ENCODE data around the gene BTBD16. TPM values are rescaled to one million over a fixed set of nuclear protein-coding genes. Genes with fewer than 3 reads are reported as not detected.

Gene BTBD16
- 0.35 TPM in 1 of 2 replicates, not detected in the other for total RNA-seq (2022)
- percentile 30 among the genes with signal in this experiment for Bru-seq, nascent RNA
- BruChase-seq, experiment 1, labeled RNA remaining after a 6-hour chase: percentile 26 among the genes with signal in this experiment
- percentile 23 among the genes with signal in this experiment for BruChase-seq, experiment 2, labeled RNA remaining after a 2-hour chase
- long read RNA-seq: 0 reads

GRCh38 chr10:122271076-122271475, at the start of gene BTBD16:
Gene BTBD16 (plus strand): TSS chr10:122271296. CDS start chr10:122275082, 3,786 bp downstream.
- no peak within 1 kb of the TSS for H3K4me3 Mint-ChIP-seq (ENCODE audit: low read depth, unreplicated experiment)
- H3K4me1 Mint-ChIP-seq (ENCODE audit: low read depth, unreplicated experiment): peaks cover 15% of the 10 kb centered on the region
- no peaks in the 10 kb centered on the region for H3K27me3 Mint-ChIP-seq (ENCODE audit: unreplicated experiment)
- H3K27ac Mint-ChIP-seq (ENCODE audit: unreplicated experiment): no peak within 1 kb of the TSS
- no peak for TF ChIP-seq CTCF (IDR thresholded peaks at IDR 0.05; ENCODE audit: unreplicated experiment)
- H3K9me3 Mint-ChIP-seq (ENCODE audit: low read depth, unreplicated experiment): no peaks in the 10 kb centered on the region
- H3K36me3 Mint-ChIP-seq (ENCODE audit: insufficient read depth, unreplicated experiment): peaks cover 6% of the 10 kb centered on the region
- intact Hi-C loops (cut with micrococcal nuclease; ENCODE audit: unreplicated experiment): loop anchor here (10.0 kb wide), 1 partner anchor 434 kb away; no protein-coding TSS in a partner anchor
- no peak for DNase-seq
- BruUV-seq (replicated peaks): no TSS peak
- CTCF ChIA-PET: interaction anchor here (0.6 kb wide), 1 partner anchor 20 kb away, joined by 4 read pairs; no protein-coding TSS in a partner anchor

DNA sequence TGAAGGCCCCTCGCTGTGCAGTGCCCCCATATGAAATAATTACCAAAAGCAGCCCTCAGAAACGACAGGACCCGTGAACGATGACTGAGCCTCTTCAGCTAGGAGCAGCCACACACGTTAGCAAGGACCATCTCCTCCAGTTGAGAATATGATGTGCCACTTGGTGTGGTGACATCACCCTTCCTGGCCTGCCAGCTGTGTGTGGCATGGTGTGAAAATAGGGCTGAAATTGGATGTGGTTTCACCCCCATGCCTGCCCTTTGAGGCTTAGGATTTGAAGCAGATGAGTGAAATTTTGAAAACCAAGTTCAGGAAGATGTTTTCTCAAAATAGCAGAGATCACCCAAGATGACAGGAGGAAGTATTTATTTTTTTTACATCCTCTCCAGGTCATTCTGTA, 49.1 kb upstream of the BTBD16 start:
- Mint-ChIP-seq H3K4me1 (ENCODE audit: low read depth, unreplicated experiment) (no peaks in the 10 kb centered on the region), H3K9me3 (ENCODE audit: low read depth, unreplicated experiment) (no peaks in the 10 kb centered on the region), H3K36me3 (ENCODE audit: insufficient read depth, unreplicated experiment) (peaks cover 5% of the 10 kb centered on the region), H3K27ac (ENCODE audit: unreplicated experiment) (no peak overlapping the region), H3K27me3 (ENCODE audit: unreplicated experiment) (no peaks in the 10 kb centered on the region), H3K4me3 (ENCODE audit: low read depth, unreplicated experiment) (no peak overlapping the region)
- intact Hi-C loops (cut with micrococcal nuclease; ENCODE audit: unreplicated experiment): no loop called here
- DNase-seq: no peak
- BruUV-seq (replicated peaks): no TSS peak
- no peak for TF ChIP-seq CTCF (IDR thresholded peaks at IDR 0.05; ENCODE audit: unreplicated experiment)
- CTCF ChIA-PET: no interaction called here

GRCh38 chr10:122222638-122223037, 48.5 kb upstream of the BTBD16 start:
- CTCF ChIA-PET: no interaction called here
- Mint-ChIP-seq H3K27ac (ENCODE audit: unreplicated experiment) (no peak overlapping the region), H3K4me3 (ENCODE audit: low read depth, unreplicated experiment) (no peak overlapping the region), H3K4me1 (ENCODE audit: low read depth, unreplicated experiment) (no peaks in the 10 kb centered on the region), H3K36me3 (ENCODE audit: insufficient read depth, unreplicated experiment) (peaks cover 5% of the 10 kb centered on the region), H3K9me3 (ENCODE audit: low read depth, unreplicated experiment) (no peaks in the 10 kb centered on the region), H3K27me3 (ENCODE audit: unreplicated experiment) (no peaks in the 10 kb centered on the region)
- no peak for TF ChIP-seq CTCF (IDR thresholded peaks at IDR 0.05; ENCODE audit: unreplicated experiment)
- BruUV-seq (replicated peaks): no TSS peak
- intact Hi-C loops (cut with micrococcal nuclease; ENCODE audit: unreplicated experiment): no loop called here
- no peak for DNase-seq

DNA sequence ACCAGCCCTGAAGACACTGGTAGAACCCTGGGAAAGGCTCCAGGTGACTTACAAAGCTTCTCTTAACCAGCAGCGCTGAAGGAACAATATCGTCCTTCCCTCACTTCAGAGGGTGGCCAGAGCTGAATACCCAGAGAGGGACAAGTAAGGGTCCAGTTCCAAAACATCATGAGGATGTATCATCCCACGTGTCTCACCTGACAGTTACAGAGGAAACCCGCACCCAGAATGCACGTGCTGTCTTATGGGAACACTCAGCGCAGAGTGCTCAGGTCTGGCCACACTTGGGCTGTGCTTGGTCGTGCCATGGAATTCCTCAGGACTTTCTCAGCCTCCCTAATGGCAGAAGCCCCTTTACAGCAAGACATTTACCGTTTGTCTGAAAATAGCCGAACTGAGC, 46.9 kb upstream of the BTBD16 start:
- no TSS peak for BruUV-seq (replicated peaks)
- DNase-seq: no peak
- CTCF ChIA-PET: interaction anchor here (0.6 kb wide), 1 partner anchor 190 kb away, joined by 5 read pairs; no protein-coding TSS in a partner anchor
- Mint-ChIP-seq H3K27ac (ENCODE audit: unreplicated experiment) (no peak overlapping the region), H3K9me3 (ENCODE audit: low read depth, unreplicated experiment) (no peaks in the 10 kb centered on the region), H3K36me3 (ENCODE audit: insufficient read depth, unreplicated experiment) (peaks cover 5% of the 10 kb centered on the region), H3K4me3 (ENCODE audit: low read depth, unreplicated experiment) (no peak overlapping the region), H3K27me3 (ENCODE audit: unreplicated experiment) (no peaks in the 10 kb centered on the region), H3K4me1 (ENCODE audit: low read depth, unreplicated experiment) (no peaks in the 10 kb centered on the region)
- intact Hi-C loops (cut with micrococcal nuclease; ENCODE audit: unreplicated experiment): no loop called here
- TF ChIP-seq CTCF (IDR thresholded peaks at IDR 0.05; ENCODE audit: unreplicated experiment): no peak

All from Calu3 (cell line).